Erythroblast (primary cell): Measurements from ENCODE around the gene CEP104.

ENCODE experiments used
- DNase-seq, 2 experiments: peaks; one replicate each; lab custom pipeline; 2025; lab: John Stamatoyannopoulos, UW
- GATA1 ChIP-seq: IDR thresholded peaks from 2 replicates; pipeline ENCODE4 v1.6.1; 2011; ENCODE audit warnings: low read depth, mild to moderate bottlenecking, control low read depth, low read length, moderate library complexity
- POLR2A ChIP-seq: IDR thresholded peaks from 2 replicates; pipeline ENCODE4 v1.6.1; 2011; ENCODE audit warnings: mild to moderate bottlenecking, low read length

CEP104 gene

DNA sequence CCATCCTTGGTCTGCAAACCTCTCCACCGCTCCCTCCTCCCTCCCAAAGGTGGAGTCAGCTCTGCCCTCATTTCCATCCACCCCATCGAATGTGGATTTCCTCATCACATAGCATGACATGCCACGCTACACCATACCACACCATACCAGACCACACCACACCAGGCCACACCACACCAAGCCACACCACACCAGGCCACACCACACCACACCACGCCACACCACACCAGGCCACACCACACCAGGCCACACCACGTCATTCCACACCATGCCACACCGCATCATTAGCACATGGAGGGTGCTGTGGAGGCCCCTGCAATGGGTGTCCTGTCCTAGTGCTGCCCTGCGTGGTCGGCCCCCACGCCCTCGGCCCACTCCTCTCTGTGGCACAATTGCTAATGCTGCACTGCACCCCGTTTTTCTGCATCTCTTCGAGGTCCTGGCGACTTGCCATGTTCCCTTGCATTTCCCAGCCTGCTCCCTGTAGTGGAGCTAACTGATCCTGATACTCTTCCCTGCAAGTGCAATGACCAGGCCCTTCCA lies 11.5 kb upstream of the CEP104 start:
- TF ChIP-seq POLR2A (no peak), GATA1 (no peak)
- peak; percentile 21 to 59 for DNase-seq

DNA sequence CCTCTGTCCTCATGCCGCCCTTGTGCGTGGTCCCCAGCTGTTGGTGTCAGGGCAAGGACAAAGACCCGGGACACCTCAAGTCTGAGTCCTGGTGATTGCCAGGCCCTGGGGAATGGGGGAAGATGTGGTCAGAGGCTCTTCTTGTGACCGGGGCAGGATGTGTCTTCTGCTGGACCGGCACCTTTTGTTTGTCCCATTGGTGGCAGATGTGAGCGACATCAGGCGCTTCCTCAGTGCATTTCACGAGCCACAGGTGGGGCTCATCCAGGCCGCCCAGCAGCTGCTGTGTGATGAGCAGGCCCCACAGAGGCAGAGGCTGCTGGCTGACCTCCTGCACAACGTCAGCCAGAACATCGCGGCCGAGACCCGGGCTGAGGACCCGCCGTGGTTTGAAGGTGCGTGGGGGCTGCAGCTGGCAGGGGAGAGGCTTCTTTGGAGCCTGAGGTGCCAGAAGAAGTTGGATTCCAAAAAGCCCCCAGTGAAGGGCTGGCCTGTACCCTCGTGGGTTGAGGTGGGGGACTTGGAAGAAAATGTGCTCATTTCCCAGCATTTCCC lies 8.7 kb upstream of the CEP104 start:
- TF ChIP-seq GATA1 (no peak), POLR2A (no peak)
- DNase-seq, result no peak

DNA sequence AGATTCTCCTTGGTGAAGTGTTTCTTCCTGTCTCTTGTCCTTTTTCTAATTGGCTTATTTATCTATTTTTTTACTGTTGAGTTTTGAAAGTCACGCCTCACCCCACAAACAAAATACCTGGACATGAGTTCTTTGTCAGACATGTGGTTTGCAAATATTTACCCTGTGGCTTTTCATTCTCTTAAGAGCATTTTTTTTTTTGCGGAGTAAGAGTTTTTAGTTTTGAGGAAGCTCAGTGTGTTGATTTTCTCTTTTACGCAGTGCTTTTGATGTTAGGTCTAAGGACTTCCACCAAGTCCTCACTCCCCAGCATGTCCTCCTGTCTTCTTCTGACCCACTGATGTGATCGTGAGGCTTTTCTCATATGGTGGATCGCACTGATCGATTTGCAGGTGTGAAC lies 7.9 kb upstream of the CEP104 start:
- no peak for DNase-seq

DNA sequence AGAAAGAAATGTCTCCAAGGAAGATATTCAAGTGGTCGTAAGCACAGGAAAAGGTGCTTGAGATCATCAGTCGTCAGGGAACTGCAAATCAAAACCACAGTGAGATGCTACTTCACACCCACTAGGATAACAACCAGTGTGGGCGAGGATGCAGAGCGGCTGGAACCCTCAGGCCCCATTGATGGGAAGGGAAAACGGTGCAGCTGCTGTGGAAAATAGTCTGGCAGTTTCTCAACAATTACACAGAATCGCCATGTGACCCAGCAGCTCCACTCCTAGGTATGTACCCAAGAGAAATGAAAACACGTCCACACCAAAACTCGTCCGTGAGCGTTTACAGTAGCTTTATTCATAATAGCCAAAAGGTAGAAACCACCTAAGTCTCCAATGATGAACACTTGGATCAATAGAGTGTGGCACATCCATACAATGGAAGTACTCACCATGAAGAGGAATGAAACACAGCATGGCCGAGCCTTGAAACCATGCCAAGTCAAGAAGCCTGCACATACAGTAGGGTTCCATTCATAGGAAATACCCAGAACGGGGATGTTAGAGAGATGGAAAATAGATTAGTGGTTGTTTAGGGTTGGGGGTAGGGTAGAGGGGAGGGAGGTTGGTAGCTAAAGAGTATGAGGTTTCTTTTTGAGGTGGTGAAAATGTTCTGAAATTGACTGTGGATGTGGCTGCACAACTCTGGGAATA lies 6.4 kb upstream of the CEP104 start:
- TF ChIP-seq POLR2A (no peak), GATA1 (no peak)
- no peak for DNase-seq

More for the DNA sequence above, 7.9 kb upstream of the CEP104 start:
- TF ChIP-seq GATA1 (no peak), POLR2A (no peak)

DNA sequence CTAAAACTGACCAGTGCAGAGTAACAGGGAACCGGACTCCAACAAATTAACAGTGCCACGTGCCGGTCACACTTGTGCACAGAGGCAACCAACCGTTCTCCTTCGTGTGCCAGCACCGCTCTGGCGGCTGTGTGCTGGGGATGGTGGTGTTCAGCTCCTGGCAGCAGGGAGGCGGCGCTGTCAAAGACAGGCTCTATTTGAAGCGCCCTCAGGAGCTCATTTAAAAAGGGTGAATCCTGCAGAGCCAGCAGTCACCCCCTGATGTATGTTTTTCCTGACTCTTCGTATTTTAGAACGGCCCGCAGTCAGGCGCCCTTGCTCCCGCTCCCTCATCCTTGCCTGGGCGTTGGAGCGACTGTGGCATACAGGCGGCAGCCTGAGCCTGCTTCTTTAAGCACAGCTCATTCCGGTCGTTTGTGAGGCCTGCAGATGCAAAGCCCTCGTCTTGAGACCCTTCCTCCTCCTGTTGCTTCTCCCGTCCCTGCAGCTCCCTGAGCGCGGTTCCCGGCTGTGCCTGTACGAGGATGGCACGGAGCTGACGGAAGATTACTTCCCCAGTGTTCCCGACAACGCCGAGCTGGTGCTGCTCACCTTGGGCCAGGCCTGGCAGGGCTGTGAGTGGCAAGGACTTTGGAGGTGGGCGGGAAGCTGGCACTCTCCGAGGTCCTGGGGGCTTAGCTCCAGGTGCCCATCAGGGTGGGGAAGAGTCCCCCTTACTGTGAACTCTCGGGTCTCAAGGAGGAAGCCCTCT lies 1.4 kb upstream of the CEP104 start:
- TF ChIP-seq POLR2A, result no peak
- peak; percentile 28 to 47 for DNase-seq

DNA sequence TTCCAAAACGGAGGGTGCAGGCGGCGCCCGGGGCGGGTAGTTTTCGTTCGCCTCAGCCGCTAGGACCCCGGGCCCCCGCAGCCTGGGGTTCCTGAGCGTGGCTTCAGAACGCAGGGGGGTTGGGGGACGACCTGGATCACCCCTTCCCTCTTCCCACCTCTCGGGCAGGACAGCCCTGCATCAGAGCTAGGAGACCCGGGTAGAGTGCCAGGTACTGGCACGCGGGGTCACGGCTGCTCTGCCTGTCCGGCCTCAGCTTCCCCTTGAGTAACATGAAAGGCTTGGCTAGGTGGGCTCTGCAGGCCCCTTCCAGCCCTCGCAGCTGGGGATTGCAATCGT lies 749 bp upstream of the CEP104 start:
- TF ChIP-seq POLR2A (no peak), GATA1 (no peak)
- DNase-seq, result no peak

DNA sequence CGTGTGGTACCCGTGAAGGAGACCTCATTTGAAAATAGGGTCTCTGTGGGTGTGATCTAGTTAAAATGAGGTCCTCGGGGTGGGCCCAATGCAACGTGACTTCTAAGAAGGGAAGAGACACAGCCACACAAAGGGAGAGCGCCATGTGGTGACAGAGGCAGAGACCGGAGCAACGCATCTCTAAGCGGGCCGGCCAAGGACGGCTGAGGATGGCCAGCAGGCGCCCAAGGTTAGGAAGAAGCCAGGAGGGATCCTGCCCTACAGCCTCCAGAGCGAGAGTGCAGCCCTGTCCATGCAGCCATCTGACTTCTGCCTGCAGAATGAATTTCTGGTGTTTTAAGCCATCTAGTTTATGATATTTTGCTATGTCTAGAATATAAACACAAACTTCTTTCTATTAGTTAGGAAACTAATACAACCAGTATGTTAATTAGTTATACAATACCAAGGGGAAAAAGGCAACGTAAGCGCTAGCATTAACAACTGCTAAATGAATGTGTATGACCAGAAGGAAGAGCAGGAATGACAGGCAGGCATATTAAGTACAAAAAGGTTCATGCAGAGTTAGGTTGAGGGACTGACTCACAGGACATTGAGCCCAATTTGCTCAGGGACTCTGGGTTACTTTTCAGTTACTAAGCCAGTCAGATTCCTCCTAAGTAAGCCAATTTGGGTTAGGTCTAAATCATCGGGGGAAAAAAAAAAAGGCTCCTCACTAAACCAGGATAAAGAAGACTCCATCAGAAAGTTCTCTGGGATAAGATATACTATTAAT lies 4.1 kb downstream of the CEP104 start:
- DNase-seq, result no peak
- TF ChIP-seq POLR2A, result no peak
- no peak for TF ChIP-seq GATA1

DNA sequence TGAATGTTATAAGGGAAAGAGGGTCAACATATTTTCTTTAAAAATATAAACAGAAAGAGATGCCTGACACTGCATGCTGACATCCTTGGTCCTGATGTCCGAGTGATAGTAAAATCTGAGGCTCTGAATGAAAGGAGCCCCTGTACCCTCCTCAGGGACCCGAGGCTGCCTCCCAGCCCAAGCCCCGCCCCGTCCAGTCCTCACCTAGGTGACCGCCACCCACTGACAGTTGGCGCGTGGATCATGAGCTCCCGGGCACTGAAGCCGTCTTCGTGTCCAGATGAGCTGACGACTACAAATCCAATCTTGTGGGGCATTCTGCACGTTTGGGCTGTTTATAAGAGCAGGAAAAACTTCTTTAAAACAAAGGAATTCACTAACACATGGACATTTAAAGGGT lies 4.9 kb downstream of the CEP104 start:
- TF ChIP-seq GATA1, result no peak
- TF ChIP-seq POLR2A, result no peak

DNA sequence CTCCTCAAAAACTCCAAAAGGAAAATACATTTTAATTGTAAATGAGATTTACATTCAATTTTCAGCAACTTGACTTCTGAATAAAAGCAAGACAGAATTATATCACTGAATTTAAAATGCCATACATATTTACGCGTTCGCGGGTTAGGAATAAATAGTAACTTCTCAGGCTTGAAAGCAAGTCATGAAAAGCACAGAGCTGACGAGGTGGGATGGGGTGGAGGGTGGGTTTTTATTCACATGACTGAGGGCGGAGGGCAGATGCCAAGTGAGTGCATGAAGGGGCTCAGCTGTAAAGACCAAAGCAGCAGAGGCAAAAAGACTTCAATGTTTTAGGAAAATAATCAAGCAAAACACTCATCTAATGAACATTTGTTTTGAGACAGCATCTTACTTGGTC lies 5.7 kb downstream of the CEP104 start:
- no peak for DNase-seq
- TF ChIP-seq GATA1, result no peak
- TF ChIP-seq POLR2A, result no peak

More for the DNA sequence above, 4.9 kb downstream of the CEP104 start:
- DNase-seq, result no peak

DNA sequence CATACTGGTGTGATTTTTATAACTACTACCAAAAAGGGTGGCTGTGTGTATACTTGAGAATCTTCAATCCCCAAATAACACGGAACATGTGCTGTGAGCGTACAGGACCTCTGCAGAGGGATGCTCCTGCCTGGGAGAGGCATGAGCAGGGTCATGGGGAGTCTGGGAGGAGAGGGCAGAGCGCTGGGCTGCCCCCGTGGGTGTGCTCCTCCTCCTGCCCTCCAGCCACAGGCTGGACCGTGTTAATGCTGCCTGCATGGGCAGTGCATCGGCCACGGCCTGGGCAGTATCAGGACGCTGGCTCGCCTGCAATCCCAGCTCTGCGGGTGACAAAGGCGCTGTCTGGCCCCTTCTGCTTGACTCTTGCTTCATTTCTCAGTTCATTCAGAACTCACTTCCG lies 6.2 kb downstream of the CEP104 start:
- no peak for DNase-seq

DNA sequence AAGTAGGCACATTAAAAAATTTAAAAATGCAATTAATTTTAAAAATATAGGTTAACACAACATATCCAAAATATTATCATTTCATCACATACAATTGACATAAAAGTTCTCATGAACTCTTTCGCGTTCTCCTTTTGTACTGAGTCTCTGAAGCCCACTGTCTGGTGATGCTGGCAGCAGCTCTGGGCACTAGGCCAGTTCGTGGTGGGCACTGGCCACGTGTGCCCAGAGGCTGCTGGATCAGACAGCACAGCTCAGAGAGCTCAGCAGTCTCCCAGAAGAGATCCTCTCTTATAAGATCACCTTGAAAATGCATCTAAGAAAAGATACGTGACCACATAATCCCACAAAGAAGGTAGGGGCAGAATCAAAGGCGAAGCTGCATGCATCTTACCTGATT lies 9.9 kb downstream of the CEP104 start:
- DNase-seq, result no peak
- TF ChIP-seq POLR2A (no peak), GATA1 (no peak)

More for the DNA sequence above, 6.2 kb downstream of the CEP104 start:
- TF ChIP-seq POLR2A, result no peak
- no peak for TF ChIP-seq GATA1

DNA sequence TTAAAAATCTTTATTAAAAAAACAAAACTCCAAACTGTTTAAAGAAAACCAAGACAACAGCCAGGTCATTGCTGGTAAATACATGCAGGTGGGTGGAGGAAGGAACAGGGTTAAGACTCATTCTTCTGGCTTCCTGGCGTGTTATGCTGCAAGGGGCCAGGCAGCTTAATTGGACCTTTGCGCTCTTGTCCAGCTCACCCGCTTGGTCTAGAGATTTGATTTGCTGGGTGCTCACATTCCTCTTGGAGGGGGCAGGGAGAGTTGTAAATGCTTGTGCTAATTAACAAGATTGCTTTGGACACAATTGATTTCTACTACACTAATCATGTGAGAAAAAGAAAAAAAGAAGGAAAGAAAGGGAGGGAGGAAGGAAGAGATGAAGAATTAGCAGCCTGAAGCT lies 10.5 kb downstream of the CEP104 start:
- no peak for DNase-seq
- TF ChIP-seq GATA1 (no peak), POLR2A (no peak)

DNA sequence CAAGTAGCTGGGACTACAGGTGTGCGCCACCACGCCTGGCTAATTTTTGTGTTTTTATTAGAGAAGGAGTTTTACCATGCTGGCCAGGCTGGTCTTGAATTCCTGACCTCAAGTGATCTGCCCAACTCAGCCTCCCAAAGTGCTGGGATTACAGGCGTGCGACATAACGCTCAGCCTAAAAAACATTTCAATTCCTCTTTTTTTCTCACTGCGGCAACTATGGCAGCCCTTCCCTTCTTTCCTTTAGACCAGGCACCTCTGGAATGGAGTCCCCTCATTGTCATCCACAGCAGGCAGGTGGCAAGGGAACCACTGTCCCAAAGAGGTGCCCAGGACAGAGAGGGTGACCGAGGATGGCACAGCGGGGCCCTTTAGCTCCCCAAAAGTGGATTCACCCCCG lies 14.1 kb downstream of the CEP104 start:
- no peak for TF ChIP-seq POLR2A
- TF ChIP-seq GATA1, result no peak
- no peak for DNase-seq

DNA sequence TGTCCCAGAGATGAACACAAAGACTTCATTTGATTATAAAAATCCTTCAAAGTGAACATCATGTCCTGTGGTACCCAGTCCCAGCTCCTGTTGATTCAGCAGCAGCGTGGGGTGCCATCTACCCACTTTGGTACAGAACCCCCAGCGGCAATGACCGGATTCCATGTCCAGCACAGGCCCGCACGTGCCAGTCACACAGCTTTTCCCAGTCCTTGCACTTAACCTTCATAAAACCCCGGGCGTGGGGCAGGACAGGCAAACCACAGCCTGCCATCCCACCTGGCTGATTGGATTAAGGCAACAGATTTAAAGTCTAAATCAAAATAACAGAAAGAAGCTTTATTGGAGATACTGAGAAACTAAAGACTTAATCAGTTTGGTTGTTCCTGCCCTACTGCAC lies 15.5 kb downstream of the CEP104 start:
- TF ChIP-seq GATA1 (no peak), POLR2A (no peak)
- no peak for DNase-seq

DNA sequence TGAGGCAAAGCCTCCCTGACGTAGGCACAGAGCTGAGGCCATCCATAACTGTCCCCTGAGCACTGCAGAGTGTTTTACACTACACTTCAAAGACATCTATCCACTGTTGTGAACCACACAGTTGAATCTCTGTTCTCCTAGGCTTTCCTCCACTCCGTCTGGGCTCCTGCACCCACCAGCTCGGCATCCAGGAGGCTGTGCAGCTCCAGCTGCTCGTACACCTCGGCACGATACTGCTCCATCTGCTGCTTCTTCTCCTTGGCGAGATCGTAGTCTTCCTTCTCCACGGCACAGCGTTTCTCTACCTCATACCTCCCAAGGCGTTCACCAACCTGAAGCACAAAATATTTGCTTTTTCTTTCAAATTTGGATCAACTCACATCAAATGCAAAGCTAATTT lies 18.2 kb downstream of the CEP104 start:
- DNase-seq, result no peak
- TF ChIP-seq GATA1 (no peak), POLR2A (no peak)
